ENCODE data around the gene NEUROG1.

Gene NEUROG1

GRCh38 chr5:135491038-135491551 lies 44.7 kb downstream of the NEUROG1 start:
- no peak overlapping the region for H3K4me2 ChIP-seq (ENCODE audit: low read length)
- TF ChIP-seq CTCF (IDR thresholded peaks at IDR 0.05; ENCODE audit: low read length) (no peak), EZH2 (IDR thresholded peaks at IDR 0.05; ENCODE audit: borderline replicate concordance, low read length) (no peak)
- H3K9me3 ChIP-seq (ENCODE audit: low read length) = no peaks in the 10 kb centered on the region
- no peak overlapping the region for H2AFZ ChIP-seq (ENCODE audit: low read length)
- no peaks in the 10 kb centered on the region for H3K9me2 ChIP-seq (ENCODE audit: low read depth, low read length)
- no peaks in the 10 kb centered on the region for H3F3A ChIP-seq (ENCODE audit: insufficient read depth, low read length)
- no peaks in the 10 kb centered on the region for H3K27me3 ChIP-seq (ENCODE audit: insufficient read depth, low read length)
- no peaks in the 10 kb centered on the region for H3K4me1 ChIP-seq (ENCODE audit: insufficient read depth, low read length, severe bottlenecking)
- no peaks in the 10 kb centered on the region for H3K36me3 ChIP-seq (ENCODE audit: insufficient read depth, low read length)
- H4K20me1 ChIP-seq (ENCODE audit: insufficient read depth, low read length) = no peaks in the 10 kb centered on the region
- no peak overlapping the region for H3K27ac ChIP-seq (ENCODE audit: low read depth, low read length, poor library complexity, severe bottlenecking)
- H3K9ac ChIP-seq (ENCODE audit: low read length) = no peak overlapping the region
- no peak overlapping the region for H3K4me3 ChIP-seq (ENCODE audit: low read depth, low read length, poor library complexity, severe bottlenecking)
- H3K79me2 ChIP-seq (ENCODE audit: insufficient read depth, low read length) = no peaks in the 10 kb centered on the region

- Histone ChIP-seq H3K4me2 (ENCODE audit: low read length) (no peak overlapping the region), H3K9ac (ENCODE audit: low read length) (no peak overlapping the region), H4K20me1 (ENCODE audit: insufficient read depth, low read length) (no peaks in the 10 kb centered on the region), H3K36me3 (ENCODE audit: insufficient read depth, low read length) (no peaks in the 10 kb centered on the region), H3K27ac (ENCODE audit: low read depth, low read length, poor library complexity, severe bottlenecking) (no peak overlapping the region), H3F3A (ENCODE audit: insufficient read depth, low read length) (no peaks in the 10 kb centered on the region), H3K4me1 (ENCODE audit: insufficient read depth, low read length, severe bottlenecking) (no peaks in the 10 kb centered on the region), H3K9me2 (ENCODE audit: low read depth, low read length) (no peaks in the 10 kb centered on the region), H3K9me3 (ENCODE audit: low read length) (no peaks in the 10 kb centered on the region), H3K4me3 (ENCODE audit: low read depth, low read length, poor library complexity, severe bottlenecking) (no peak overlapping the region), H3K79me2 (ENCODE audit: insufficient read depth, low read length) (no peaks in the 10 kb centered on the region), H3K27me3 (ENCODE audit: insufficient read depth, low read length) (no peaks in the 10 kb centered on the region), H2AFZ (ENCODE audit: low read length) (no peak overlapping the region)
- TF ChIP-seq EZH2 (IDR thresholded peaks at IDR 0.05; ENCODE audit: borderline replicate concordance, low read length) (no peak), CTCF (IDR thresholded peaks at IDR 0.05; ENCODE audit: low read length) (no peak)
Observed at GRCh38 chr5:135490245-135491037, 45.3 kb downstream of the NEUROG1 start.

DNA sequence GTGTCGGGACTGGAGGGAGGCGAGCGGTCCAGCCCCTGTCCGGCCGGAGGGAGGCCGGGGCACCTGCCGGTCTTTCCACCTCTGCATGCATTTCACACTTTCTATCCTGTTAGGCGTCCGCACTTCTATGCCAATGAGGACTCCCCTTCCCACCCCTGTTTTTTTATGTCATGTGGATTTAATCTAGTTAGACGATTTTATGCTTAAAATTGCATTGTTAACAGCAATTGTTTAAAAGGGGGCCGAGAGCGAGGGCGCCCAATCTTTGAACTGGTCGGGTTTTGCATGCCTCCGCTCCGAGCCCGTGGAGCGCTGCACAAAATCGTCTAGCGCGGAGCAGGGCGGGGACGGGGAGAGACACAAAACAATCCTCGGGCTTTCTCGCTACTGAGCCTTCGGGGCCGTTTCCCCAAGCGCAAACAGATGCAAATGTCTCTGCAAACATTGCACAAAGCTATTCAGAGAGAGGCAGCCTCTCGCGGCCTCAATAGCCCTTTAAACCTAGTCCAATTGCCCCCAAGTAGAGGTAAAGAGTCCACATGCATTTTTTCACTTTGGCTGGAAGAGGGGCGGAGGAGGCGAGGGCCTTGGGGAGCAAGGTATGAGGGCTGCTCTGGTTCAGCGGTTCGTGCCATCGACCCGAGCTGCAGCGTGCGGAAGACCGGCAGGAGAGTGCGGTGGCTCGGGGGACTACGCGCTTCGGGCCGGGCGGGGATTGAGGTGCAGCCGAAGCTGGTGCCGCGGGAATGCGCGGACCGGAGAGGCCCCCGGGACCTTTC lies 46.1 kb downstream of the NEUROG1 start:
- TF ChIP-seq EZH2 (IDR thresholded peaks at IDR 0.05; ENCODE audit: borderline replicate concordance, low read length) = no peak
- TF ChIP-seq CTCF (IDR thresholded peaks at IDR 0.05; ENCODE audit: low read length) = no peak
- no peaks in the 10 kb centered on the region for H3K36me3 ChIP-seq (ENCODE audit: insufficient read depth, low read length)
- no peaks in the 10 kb centered on the region for H3K9me3 ChIP-seq (ENCODE audit: low read length)
- no peaks in the 10 kb centered on the region for H3K4me1 ChIP-seq (ENCODE audit: insufficient read depth, low read length, severe bottlenecking)
- H3K27me3 ChIP-seq (ENCODE audit: insufficient read depth, low read length) = no peaks in the 10 kb centered on the region
- H3K4me2 ChIP-seq (ENCODE audit: low read length) = no peak overlapping the region
- no peaks in the 10 kb centered on the region for H3K9me2 ChIP-seq (ENCODE audit: low read depth, low read length)
- H3F3A ChIP-seq (ENCODE audit: insufficient read depth, low read length) = no peaks in the 10 kb centered on the region
- no peak overlapping the region for H3K9ac ChIP-seq (ENCODE audit: low read length)
- no peaks in the 10 kb centered on the region for H4K20me1 ChIP-seq (ENCODE audit: insufficient read depth, low read length)
- H3K27ac ChIP-seq (ENCODE audit: low read depth, low read length, poor library complexity, severe bottlenecking) = no peak overlapping the region
- H2AFZ ChIP-seq (ENCODE audit: low read length) = no peak overlapping the region
- no peaks in the 10 kb centered on the region for H3K79me2 ChIP-seq (ENCODE audit: insufficient read depth, low read length)
- H3K4me3 ChIP-seq (ENCODE audit: low read depth, low read length, poor library complexity, severe bottlenecking) = no peak overlapping the region
